ENCODE data around the gene GRPR. TPM values are rescaled to one million over a fixed set of nuclear protein-coding genes. Genes with fewer than 3 reads are reported as not detected.

Gene GRPR
- 4.3 and 16.9 TPM in 2 replicates for total RNA-seq

GRCh38 chrX:16123222-16123786 is at the start of gene GRPR:
GRPR (plus strand) TSS chrX:16123565; CDS start chrX:16123954, 389 bp downstream.

GRCh38 chrX:16167181-16167580 is 43.8 kb downstream of the GRPR start, which contains the start of gene MAGEB17:
MAGEB17 (plus strand) TSS chrX:16167481; CDS start chrX:16170383, 2,902 bp downstream.

Other genes starting within 250 kb of the GRPR start
- 0.32 TPM in 1 of 2 replicates, not detected in the other for gene MAGEB17, start 43.9 kb downstream of the GRPR start, total RNA-seq